Suprapubic skin (tissue), 3 donors: Measurements from ENCODE around the gene IGF2BP3.

Source experiments
- CTCF ChIP-seq, 2 donors: fragments of 200-600 bp in 1 of 2; fragments of 450-650 bp in 1 of 2; sonication (generic) in 1 of 2; IDR thresholded peaks; one replicate each; pipeline ENCODE4 v1.5.1; 2016 to 2019; ENCODE audit warnings: antibody characterized with exemption in 2 of 2, mild to moderate bottlenecking in 1 of 2, moderate library complexity in 1 of 2
- POLR2A ChIP-seq, 2 donors: fragments of 450-650 bp; IDR thresholded peaks; one replicate each; pipeline ENCODE4 v1.6.1; 2017; ENCODE audit warnings: antibody characterized with exemption in 2 of 2, mild to moderate bottlenecking in 2 of 2, moderate library complexity in 2 of 2

- TF ChIP-seq CTCF (IDR thresholded peaks at IDR 0.05) (no peak), POLR2A (IDR thresholded peaks at IDR 0.05) (no peak)
Observed at GRCh38 chr7:23338439-23338838, 131.9 kb downstream of the IGF2BP3 start.
